Stimulated activated CD8-positive, alpha-beta memory T cell treated with anti-CD3 and anti-CD28 coated beads, Interleukin-12 subunit alpha, Interleukin-12 subunit beta, amount 100 ng/mL, for 24 hours (primary cell): Measurements from ENCODE around the gene MEIS2.

Experiments
- DNase-seq: peaks from one replicate; pipeline ENCODE4 v3.0.0-alpha.2; 2020; ENCODE audit errors: extremely low read depth

MEIS2 gene

DNA sequence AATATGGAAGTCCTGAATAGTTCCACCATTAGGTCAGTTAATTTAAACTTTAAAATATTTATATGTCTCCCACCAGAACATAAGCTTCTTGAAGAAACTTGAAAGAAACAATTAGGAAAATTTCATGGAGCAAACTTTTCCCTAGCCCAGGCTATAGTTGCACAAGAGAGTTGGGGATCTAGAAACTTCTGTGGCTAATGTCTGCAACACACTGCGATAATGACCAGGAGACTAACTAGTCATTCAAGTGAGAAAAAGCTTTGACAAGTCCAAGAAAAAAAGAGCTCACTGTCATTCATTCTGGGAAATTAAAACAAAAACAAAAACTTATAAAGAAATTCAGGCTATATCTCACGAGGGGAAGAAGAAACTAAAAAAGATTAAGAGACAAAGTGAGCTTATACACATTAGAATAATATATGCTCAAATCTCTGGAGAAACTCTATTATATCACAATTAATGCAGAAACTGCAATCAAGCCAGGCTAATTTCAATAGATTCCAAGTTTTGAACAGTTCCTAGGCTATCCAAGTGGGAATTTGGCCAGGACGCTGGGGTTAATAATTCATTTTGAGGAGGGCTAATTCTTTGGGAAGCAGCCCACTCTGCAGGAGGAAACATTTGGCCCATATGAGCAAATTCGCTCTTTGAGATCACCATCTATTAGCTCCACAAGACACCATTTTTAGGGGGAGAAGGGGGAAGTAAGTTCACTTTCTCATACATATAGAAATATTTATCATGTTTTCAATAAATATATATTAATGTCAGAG, 134.6 kb downstream of the MEIS2 start:
- DNase-seq: no peak

DNA sequence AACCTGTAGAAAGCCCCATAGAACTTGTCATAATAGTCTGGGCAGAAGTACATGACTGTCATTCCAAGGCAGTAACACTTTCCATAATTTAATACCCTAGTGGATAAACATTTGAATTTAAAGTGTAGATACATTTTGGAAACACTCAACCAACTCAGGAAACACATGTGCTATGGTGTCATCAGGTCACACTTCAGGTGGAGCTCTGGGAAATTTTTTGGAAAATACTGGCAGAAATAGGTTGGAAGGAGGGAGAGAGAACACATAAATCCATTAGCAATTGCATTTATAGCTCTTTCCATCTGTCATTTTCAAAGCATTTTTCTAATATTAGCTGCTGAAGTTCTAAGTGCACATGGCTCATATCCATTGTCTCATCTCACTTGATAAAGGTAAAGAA, 135.7 kb downstream of the MEIS2 start:
- DNase-seq: no peak

DNA sequence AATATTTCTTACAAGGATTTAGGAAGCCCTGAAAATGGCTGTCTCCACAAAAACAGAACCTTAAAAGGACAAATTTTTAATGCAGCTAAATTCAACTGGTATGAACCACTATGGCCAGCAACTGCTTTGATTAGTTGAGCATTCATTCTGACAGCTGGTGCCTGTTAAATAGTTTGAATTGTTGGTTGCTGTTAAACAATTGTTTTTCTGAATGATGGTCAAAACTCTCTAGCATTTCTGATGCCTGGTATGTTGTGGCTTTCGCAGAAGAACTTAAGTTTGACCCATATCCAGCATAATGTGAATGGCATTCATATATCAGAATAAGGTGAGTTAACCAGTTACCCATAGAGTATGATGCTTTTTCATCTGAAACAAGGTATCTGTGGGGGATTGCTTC, 138.4 kb downstream of the MEIS2 start:
- no peak for DNase-seq

DNA sequence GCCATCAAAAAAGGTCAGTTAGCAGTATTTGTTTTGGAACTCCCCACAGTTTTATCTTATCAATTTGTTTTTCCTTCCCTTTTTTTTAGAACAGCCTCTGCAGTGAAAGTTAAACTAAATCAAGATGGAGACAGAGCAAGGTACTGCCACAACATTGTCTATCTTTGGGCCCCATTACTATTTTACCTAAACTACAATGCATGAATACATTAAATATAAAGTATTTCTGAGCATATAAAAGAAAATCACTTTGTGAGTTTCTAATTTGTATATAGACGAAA, 139.5 kb downstream of the MEIS2 start:
- DNase-seq: no peak

DNA sequence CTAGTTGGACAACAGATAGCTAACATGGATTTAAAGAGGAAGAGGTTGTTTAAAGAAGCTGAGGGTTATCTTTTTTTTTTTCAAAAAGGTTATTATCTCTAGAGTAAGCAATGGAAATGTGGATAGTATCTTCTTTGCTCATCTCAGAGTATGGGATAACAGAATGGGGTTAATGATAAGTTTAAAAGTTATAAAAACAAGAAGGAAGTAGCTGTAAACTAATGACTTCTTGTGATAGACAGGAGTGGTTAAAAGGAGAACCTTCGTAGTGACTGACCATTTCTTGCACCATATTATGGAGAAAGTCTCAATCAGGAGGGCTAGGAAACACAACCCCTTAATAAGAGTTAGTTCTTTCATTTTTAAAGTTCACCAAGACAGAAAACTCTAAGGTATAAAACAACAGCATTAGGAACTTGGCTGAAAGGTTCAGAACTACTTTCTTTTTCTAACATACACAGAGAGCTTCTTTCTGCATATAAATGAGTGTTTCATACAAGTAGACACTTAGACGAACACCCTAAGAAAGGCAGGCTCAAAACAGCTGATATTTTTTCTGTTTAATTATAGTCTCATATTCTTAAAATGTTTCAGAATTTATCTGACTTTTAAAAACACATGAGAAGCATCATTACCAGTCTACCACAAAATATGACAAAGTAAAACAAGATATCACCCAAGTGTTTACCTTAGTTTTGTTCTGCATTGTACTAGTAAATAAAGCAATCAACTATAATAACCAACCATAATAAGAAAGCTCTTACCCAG, 140.0 kb downstream of the MEIS2 start:
- no peak for DNase-seq

DNA sequence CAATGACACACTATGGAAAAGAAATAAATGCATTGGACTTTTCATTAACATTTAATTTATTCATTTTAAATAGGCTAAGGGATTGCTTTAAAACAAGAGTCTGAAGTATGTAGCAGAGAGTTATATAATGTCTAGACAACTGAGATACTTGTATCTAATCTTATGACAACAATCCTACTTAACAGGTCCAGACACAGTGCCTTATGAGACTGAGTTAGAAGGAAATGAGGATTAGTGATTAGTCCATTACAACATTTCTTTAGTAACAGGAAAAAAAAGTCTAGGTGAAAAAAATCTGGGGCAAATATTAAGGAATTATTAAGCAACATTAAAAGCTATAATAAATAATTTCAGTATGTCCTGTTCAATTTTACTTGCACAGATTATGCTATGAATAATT, 140.6 kb downstream of the MEIS2 start:
- DNase-seq: no peak

DNA sequence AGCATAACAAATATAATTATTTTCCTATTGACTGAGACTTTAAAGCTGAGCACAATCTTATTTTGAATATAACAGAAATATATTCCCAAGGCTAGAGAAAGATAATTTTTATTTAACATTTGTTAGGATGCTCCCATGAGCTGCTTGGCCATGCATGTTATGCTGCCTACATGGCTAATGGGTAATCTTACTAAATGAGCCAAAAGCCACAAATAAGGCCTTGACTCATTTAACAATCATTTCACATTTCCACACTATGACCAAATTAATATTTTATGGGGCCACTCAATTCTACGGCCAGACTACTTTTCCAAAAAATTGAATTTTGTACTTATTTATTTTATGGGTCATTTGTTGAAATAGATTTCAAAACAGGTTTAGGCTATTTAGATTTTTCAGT, 141.7 kb downstream of the MEIS2 start:
- DNase-seq: no peak

DNA sequence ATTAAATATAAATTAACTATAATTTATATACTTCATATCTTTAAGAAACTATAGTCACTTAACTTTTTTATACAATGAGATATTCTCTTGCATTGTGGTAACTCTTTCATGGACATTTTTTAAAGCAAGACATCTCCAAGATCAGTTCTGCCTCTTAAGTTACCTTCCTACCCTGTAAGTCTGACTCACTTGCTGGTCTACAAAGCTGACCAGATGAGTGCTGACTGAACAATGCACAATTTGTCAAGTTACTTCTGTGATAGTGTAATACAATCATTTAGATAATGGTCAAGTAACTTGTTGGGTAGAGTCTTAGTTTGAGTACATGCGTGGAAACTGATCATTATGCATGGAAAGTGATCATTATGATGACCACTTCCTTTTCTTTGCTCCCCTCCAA, 145.9 kb downstream of the MEIS2 start:
- no peak for DNase-seq

DNA sequence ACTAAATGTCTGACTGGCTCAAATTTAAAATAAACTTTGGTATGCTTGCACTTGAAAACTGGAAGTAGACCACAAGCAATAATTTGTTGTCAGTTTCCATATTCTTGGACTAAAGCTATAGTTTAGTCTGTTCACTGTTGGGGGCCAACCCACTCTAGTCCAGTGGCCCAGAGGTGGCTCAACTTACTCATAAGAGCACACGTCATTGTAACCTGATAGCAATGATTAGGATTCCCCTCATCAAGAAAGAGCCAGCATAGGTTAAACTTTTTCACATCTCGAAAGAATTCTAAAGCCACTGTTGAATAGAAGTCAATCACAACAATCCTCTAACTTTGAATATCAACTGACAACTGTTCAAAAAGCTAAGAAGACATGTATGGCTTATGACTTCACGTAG, 147.0 kb downstream of the MEIS2 start:
- DNase-seq: no peak

DNA sequence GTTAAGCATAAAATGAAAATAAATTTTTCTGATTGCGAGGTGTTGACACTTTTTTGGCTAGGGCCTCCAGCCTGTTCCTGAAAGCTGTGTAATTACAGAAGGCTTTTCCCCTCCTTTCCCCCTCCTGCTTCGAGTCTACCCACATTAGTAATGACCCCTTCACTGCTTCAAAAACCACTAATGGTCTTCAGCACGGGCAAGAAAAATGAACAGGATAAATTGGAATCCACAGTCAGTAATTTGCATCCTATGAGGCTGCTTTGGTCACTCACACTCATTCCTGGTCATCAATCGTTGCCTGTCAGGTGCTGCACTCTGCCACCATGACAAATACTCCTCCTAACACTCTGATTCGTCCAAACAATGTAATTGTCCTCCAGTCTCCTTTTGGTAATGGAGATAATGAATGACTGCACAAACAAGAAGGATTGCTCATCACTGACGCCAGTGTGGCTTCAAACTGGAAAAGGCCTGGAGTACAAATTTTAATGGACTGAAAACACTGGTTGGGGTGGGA, 148.6 kb downstream of the MEIS2 start:
- no peak for DNase-seq

DNA sequence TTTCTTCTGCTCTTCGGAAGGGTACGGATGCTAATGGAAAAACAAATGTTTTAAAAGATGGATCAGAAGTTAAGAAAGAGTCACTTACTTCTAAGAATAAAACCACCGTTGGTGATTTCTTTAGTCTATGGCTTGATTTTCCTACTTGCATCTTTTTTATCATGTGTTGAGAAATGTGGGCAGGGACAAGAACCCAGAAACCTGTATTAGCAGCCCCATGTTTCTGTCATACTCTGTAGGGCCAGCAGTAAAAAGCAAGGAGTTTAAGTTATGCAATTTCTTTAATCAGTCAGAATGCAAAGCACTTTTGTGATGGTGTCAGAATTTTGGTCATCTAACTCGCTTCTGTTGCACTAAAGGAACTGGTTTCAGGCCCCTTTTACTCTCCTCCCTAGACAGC, 150.0 kb downstream of the MEIS2 start:
- DNase-seq: no peak

DNA sequence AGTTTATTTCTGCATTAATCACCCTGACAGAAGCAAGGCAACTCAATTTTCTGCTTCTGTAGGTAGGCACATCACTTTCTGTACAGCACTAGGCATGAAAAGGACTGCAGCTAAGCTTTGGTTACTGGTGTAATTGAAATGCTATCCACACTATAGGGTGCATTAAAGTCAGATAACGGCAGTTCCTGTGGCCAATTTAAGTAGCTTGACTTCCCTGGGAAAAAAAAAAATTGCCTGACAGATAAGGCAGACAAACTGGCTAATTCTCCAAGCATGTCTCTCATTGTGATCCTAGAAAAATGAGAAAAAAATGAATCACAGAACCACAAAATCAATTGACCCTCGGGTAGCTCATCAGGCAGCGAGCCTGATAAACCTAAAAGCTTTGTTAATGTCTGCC, 151.4 kb downstream of the MEIS2 start:
- no peak for DNase-seq

DNA sequence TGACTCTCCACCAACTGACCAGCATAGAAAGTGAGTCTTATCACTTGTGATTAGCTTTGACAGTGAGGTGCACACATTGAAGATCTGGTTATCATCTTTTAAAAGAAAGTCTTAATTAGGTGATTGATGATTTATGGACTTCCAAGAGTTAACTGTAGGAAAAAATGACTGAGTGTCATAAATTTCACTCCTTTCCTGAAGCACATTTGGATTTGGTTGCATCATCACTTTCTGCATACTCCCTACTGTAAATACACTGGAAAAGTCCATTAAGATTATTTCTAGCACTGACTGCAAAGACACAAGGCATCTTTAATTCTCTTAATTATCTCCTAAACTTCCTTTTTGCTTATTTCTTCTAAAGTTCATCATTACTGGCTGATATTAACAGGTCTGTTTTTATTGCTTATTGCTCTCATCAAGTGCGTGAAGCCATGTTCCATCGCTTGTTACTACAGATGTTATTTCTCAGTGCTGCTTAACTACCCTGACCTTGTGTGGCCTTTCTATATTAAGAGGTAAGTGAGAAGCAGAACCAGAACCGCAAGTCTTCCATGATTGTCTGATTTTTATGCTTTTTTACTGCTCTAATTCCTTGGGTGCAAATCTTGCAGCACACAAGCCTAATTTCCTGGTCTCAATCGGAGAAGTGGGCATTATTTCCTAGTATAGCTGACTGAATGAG, 153.2 kb downstream of the MEIS2 start:
- DNase-seq: no peak

DNA sequence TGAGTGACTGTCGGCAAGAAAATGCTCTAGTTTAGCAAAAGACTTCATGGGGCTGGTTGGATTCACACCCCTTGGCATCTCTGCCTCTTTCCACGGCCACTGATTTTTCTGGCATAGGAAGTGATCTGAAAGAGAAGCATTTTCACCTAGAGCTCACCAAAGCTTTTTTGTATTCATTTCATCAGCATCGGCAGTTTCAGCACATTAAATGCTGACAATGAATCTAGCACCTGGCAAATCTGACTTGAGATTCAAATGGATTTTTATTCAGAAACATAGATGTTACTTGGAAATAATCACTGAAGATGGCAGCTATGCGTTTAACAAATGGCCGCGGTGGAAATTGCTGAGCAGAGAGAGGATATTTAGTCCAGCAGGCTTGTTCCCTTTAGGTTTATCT, 155.9 kb downstream of the MEIS2 start:
- no peak for DNase-seq

DNA sequence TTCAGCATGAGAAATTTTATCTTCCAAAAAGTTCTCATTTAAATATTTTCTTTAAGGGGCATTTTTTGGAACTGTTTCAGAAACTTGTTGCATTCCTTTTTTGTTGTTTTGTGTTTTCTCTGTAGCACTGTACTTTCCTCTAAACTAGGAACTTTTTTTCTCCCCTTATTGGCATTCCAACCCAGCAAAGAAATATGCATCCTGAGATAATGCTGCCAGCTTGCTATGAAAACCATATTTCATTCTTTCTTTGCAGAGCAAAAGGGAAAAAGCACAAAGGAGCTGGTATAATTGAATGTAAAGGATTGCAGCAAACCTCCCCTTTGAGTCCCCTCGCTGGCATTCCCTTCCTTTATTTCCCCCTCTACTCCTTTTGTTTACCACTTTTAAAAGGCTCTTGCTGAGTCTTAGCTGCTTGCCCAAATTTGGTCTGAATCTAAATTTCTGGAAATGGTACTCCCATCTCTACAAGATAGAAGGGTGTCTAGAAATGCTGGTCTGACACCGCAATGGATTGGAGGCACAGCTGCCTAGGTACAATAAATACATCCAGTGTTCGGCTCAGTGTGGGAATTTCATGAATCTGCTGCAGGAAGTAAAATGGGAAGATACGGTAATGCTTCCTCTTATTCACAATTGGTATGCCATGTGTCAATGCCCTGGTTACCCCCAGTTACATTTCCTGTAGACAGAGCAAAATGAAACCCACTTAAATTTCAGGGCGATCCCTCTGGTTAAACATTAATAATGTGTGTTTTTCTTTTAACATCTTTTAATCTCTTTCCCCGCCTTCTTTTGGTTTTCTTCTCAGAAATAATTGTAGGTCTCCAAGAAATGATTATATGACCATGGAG, 156.6 kb downstream of the MEIS2 start:
- no peak for DNase-seq

DNA sequence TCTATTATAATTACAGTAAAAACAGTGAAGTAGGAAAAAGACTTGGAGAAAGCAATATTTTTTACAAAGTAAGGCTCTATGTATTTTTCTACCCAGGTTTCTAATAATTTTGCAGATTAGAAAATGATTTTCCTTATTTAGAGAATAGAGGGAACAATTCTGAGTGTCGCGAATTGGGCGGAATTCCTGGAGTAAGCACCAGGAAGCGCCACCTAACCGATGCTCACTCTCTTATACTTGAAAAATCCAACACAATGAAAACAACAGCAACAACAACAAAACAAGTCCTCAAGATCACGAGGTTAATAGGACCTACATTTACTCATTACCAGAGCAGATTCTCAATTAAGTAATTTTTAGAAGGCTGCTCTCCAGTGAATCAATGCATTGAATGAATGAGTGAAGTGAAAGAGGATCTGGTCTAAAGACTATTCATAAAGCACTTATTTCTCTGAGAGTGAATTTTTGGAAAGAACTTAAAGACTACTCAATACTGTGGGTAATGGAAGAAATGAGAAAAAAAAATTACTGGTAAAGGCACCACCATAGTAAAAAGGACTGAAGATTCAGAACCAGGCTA, 158.0 kb downstream of the MEIS2 start:
- no peak for DNase-seq

DNA sequence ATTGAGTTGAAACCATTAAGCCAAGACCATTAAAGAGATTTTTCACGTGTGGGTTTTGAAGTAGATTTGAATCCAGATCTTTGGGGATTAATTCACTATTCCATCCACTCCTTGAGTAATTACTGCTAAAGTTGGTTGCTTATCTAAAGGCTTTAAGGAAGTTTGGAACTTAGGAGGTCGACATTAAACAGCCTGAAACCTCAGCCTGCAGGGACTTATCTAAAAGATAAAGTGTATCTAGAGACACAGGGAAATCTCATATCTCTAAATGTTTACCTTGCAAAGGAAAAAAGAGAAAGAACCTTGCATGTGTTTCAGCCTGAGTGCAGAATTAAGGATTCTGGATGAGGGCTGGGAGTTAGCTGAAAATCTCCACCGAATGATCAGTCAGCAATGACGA, 158.6 kb downstream of the MEIS2 start:
- no peak for DNase-seq

DNA sequence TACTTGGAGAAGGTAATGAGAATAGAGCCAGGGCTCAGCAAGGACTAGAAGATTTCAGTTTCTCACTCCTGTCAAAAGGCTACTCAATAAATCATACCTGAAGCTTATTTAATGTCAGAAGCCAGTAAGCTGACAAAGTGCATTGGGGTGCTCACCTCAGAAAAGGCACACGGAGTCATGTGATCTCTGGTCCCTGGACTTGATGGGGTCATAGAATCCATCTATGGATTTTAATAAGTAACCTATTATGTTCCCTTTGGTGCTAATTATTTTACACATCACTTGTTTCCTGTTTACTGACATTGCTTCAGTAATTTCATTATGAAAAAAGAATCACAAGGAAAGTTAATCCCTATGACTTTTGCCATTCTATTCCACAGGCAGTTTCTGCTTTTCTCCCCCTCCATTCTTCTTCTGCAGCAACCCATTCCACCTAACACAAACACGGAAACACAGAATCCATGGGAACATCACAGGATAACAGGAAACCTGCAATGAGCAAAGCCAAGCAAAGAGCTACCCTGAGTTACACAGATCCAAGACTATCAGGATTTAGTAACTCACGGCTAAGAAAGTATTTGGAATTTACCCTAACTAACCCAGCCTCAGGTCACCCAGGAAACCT, 159.6 kb downstream of the MEIS2 start:
- DNase-seq: no peak

DNA sequence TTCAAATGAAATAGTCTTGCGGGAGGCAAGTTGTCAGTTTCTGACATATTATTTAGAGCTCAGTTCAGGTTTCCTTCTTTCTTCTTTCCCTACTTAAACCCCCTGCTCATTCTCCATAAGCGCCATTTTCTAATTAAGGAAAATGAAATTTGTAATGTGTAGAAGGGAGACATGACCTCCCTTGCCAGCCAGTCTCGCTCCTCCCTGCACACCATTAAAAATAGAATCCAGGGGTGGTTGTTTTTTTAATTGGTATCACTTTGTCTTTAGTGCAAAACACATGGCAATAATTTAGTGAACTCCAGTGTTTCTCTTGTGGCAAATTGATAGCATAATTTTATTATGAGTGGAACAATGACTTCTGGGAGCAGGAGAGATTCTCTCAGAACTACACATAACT, 160.1 kb downstream of the MEIS2 start:
- no peak for DNase-seq

DNA sequence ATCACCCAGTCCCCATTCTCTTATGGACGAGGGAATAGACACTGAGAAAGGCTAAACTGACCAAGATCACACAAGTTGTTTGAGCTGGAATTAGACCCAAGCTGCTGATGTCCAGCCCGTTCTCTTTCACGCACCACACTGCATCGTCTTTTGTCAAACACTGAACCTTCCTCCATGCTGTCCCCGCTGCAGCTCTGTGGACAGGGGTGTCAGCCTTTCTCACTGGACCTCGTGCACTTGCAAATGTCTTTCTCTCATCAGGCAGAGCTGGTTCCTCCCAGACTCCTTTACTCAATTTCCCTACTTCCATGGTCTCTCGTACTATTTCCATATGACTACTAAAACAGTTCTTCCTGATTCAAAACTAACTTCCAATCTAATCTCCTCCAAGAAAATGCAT, 161.6 kb downstream of the MEIS2 start:
- no peak for DNase-seq

DNA sequence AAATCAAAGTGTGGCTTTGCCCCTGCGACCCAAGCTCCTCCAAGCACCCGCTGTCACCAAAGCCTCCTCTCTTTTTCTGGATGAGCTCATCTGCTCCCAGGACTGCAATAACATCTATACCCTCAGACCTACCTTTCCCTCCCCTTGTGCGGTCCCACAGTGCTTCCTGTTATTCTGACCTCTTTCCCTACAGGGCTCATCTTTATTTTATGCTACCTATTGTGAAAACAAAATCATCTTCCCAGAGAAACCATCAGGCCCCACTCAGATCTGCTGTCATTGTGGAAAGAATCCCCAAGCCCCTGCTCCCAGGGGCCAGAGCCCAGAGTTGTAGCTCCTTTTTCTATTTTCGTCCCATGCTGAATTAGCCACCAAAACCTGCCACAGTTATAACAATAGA, 162.2 kb downstream of the MEIS2 start:
- no peak for DNase-seq
